GM03348 (cell line): ENCODE measurements around the gene PPT1.
"Not testable (repeated sequence)": the region's sequence is repeated elsewhere in the genome, so short reads cannot be mapped to it uniquely, and the experiment has no call there.

Experiments
- DNase-seq: peaks from one replicate; pipeline ENCODE4 v3.0.0; 2012; ENCODE audit warnings: low spot score

Gene PPT1

DNA sequence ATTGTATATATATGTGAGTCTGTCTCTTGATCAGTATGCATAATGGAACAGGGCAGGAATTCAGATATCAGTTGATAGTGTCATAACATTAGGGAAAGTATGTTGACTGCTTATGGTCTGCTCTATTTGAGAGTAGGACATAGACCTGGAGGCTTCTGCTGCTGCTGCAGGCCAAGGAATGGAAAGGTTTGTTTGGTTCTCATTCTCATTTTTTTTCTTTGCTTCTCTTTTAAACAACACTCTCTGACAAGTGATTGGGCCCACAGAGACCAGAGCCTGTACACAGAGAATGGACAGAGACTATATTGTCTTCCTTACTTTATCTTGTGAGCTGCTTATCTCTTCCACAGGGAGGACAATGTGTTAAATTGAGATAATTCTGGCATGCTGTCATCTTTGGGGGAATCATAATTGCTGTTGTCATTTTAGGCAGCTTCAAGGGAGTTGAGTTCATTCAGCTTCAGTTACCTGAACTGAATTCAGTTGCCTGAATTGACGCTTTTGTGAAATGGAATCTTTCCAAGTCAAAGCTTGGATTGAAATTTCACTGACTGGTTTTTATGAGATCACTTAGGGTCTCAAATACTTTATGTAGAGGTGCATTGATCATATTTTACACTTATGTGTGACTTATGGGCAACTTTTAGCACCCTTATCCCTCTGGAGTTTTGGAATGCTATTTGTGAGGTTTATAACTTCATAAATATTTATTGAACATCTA lies 39.6 kb downstream of the PPT1 start:
- no peak for DNase-seq

DNA sequence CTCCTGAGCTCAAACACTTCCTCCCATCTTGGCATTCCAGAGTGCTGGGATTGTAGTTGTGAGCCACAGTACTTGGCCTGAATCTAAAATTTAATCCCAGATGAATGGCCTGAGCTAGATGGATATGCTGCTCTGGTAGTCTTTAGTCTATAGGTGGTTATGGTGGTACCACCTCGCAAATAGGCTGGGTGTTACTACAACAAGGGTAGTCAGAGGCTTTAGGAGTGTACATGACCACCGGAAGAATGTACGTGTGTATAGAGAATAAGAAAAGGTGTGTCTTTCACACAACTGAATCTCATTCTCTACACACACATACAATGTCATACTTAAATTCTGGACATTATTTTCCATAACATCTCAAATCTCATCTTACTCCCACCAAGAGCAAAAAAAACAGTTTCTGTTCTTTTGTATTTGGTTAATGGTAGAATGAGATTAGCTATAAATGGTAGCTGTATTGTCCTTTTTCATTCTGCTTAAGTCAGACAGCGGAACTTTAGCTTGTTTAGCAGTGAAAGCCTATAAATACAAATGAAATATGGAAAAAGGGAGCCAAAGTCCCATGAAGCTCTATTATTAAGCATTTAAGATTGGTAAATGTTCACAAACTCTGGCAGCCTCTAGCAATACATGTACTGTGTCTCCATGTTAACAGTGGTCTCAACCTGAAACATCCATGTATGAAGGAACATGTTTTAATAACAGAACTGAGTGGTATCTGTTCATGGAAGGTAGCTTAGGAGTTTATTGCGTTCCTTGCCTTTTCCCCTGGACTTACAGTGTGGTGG lies 40.3 kb downstream of the PPT1 start:
- DNase-seq = no peak

DNA sequence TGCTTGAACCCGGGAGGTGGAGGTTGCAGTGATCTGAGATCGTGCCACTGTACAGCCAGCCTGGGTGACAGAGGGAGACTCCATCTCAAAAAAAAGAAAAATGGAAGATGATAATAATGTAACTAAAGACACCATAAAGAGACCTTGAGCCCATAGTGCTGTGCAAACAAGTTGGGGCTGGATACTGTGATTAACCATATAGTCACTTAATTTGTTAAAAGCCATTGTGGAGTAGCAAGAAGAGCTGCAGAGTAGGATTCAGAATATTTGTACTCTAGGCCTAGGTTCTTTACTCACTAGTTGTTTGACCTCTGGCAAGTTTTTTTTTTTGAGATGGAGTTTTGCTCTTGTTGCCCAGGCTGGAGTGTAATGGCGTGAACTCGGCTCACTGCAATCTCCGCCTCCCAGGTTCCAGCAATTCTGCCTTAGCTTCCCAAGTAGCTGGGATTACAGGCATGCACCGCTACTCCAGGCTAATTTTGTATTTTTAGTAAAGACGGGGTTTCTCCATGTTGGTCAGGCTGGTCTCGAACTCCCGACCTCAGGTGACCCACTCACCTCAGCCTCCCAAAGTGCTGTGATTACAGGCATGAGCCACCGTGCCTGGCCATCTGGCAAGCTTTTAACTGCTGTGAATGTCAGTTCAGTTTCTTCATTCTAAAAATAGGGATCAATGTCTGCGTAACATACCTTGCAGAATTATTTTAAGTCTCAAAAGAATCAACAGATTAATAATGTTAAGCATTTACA lies 43.7 kb downstream of the PPT1 start:
- DNase-seq = no peak

DNA sequence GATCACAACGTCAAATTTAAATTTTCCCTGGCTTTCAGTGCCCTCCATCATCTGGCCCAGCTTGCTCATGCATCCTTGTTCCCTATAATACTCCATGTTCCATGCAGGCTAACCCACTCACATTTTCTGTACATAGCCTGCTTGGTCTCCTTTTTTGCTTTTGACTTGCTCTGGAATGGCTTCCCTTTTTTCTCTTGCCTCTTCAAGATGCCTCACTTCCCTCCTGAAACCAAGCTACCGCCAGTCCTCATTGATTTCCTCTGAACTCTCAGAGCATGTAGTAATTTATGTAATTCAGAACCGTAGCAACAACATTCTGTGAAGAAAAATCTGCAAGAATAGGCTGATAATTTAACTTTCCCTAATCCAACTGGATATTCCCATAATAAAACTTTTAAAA lies 46.2 kb downstream of the PPT1 start:
- no peak for DNase-seq

DNA sequence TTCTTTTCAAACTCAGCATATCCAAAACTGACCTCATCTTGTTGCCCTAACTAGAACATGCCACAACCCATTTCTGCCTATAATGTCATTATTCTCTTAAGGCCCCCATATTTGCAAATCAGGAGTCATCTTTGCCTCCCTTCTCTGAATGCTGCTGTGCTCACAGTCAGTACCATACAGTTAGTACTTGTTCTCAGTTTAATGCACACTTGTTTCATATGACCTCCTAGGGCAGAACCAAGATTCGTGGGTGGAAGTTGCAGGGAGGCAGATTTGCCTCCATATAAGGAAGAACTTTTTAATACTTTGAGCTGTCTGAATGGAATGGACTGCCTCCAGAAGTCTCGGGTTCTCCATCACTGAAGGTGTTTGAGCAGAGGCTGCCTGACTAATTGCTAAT lies 47.3 kb downstream of the PPT1 start:
- peak; percentile 35 for DNase-seq

DNA sequence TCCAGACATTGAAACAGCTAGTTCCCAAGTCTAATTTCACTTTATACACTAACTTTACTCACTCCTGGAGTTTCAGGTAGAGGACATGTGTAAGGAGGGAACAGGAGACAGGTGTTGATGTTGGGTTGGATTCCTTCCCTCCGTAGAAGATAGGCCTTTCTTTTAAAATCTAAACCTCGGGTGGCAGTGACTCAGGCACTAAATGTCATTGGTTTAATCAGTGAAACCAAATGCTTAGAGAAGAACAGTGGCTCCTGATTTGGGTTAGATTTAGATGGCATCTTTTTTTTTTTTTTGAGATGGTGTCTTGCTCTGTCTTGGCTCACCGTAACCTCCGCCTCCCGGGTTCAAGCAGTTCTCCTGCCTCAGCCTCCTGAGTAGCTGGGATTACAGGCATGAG lies 49.3 kb downstream of the PPT1 start:
- no peak for DNase-seq

DNA sequence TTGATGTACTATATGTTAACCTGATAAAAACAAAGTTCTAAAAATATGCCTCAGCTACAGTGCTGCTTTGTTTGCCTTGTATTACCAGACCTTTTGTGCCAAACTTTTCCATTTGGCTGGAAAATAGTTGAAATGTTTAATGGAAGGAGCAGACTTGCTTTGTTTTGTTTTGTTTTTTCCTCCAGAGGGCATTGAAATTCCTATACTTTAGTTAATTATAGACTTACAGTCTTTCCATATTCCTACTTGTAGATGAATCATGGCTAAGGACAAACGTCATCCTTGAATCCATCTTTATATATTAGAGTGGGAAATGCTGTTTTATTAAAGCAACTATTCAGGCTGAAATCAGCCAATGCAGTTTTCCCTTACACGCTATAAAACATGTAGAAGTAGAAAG lies 49.8 kb downstream of the PPT1 start:
- no peak for DNase-seq

DNA sequence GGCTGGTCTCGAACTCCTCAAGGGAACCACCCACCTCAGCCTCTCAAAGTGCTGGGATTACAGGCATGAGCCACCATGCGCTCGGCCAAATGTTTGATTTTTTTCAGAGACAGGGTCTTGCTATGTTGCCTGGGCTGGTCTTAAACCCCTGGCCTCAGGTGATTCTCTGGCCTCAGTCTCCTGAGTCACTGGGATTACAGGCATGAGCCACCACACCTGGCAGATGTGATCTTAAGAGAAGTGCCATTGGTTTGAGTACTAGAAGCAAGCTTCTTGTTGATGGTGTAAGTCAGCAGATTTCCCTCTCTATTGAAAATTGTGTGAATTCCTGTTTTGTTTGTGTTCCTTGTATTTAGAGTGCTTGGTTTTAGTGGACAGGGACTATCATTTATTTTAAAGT lies 51.3 kb downstream of the PPT1 start:
- DNase-seq = no peak

DNA sequence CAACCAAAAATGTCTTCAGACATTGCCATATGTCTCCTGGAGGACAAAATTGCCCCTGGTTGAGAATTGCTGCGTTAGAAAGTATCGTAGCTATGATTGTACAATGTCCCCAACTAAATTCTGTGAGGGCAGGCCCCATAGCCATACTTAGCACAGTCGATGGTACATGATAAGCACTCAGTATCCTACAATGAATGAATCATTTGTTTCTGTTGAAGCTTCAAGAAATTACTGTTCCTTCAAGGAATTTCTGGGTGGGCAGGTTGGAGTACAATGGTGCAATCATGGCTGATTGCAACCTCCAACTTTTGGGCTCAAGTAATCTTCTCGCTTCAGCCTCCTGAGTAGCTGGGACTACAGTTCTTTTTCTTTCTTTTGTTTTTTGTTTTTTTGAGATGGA lies 51.9 kb downstream of the PPT1 start:
- no peak for DNase-seq

DNA sequence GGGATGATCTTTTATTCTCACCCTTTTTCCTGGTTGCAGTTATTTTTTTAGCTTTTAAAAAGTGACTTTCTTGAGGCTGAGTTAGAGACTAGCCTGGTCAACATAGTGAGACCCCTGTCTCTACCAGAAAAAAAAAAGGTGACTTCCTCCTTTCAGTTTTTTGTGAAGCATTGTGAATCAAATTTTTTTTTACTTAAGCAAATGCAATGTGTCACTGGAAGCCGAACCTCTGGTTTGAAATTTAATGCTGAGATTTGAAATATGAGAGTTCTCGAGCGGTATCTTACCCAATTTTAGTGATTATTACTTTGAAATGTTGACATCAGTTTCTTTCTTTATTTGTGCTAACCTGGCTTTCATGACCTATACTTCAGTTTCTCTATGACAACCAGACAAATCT lies 52.9 kb downstream of the PPT1 start:
- no peak for DNase-seq

DNA sequence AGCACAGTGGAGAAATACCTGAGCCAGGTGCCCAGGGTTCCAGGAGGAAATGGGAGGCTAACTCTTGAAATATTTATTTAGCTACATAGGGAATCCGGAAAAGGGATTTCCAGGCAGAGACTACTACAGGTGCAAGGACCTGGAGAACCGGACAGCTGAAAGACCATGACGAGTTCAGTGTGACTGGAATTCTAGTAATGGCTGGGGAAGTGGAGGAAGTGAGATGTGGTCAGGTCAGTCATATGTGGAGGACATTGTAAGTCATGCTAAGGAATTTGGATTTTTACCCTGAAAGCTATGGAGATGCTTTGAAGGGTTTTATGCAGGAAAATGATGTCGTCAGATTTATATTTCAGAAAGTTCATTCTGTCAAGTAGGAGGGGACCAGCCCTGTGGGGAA lies 54.7 kb downstream of the PPT1 start:
- no peak for DNase-seq

DNA sequence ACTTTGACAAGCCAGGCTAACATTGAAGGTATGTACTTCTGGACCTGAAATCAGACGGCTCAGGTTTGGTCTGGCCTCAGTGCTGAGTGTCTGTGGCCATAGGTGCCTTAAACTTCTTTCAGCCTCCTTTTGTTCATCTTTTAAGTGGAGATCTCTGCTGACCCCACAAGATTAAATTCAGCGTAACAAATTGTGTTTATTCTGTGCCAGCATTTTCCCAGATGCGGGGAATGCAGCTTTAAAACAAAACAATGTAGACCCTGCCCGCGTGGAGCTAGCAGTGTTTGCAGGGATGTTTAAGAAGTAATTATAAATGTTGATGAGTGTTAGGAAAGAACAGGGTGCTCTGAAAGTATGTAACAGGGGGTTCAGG lies 55.6 kb downstream of the PPT1 start:
- no peak for DNase-seq

DNA sequence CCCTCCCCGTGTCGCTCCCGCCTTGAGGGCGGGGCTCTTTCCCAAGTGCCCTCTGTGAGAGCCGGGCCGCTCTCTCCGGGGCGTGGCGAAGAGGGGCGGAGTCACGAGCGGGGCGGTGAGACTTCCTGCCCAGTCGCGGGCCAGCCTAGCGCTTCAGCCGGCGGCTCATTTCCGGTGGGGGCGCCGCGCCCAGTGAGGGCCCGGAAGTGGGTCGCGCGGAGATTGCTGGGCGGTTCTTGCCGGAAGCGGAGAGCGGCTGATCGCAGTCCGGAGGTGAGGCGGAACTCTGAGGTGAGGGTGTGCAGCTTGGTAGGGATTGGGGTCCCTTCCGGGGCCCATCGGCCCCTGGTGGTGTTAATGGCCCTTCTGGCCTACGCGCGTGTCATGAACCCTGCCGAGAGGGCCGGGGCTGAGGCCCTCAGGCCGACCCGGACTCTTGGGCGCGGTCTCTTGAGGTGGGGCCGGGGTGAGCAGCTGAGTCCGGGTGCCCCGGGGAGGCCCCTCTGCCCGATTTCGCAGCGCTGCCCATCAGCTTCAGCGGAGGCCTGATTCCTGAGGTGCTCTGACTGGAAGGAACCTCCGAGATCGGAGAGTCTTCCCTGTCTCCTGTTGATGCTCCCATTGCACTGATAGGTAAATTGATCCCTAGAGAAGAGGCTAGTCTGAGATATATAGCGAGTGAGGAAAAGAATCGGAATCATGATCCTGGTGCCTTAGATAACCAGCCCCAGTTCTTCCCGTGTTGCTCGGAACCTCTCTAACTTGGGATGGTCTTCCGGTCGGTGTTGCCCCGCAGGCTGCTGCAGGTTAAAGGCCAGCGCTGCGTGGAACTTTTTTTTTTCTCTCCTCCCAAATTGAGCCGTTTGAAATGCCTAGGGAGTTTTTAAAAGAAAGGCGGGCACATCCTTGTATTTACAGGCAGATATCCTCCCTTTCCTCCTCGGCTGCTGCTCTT lies 56.3 kb downstream of the PPT1 start, which contains the start of gene CAP1:
Gene CAP1, plus strand, starts transcription at position 219 of the 955 bp plus-strand sequence. CDS start 18,618 bp downstream, outside the sequence.
- peak; percentile 99 for DNase-seq

DNA sequence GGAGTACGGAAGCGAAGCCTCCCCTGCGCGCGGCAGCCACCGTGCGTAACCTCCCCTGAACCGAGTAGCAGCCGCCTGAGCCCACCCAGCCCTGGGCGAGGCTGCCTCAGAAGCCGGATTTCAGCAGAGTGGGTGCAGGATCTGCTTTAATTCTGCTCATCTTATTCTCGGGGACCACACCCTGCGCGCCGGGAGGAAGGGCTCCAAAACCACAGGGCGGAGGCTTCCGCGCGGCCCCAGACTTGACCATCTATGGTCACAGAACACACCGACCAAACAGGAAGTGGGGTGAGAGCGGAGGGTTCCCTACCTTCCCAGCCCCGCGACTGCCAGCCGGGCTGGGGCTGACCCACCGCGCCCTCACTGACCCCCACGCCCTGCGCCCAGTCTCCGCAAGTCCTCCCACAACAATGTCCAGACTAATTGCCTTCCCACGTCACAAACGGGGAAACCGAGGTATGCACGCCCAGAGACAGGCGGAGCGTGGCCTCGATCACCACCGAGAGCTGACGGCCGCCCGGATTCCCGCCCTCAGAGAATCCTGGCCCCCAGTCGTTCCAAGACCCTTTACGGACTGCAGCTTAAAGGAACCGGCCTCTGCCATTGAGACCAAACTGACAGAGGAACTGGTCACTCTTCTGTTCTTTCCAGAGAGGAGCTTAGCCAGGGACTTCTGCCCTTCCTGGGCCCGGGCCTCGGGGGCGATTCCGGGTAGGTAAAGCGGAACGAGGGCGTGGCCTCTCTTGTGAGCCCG lies 57.1 kb downstream of the PPT1 start:
- peak; percentile 91 for DNase-seq

DNA sequence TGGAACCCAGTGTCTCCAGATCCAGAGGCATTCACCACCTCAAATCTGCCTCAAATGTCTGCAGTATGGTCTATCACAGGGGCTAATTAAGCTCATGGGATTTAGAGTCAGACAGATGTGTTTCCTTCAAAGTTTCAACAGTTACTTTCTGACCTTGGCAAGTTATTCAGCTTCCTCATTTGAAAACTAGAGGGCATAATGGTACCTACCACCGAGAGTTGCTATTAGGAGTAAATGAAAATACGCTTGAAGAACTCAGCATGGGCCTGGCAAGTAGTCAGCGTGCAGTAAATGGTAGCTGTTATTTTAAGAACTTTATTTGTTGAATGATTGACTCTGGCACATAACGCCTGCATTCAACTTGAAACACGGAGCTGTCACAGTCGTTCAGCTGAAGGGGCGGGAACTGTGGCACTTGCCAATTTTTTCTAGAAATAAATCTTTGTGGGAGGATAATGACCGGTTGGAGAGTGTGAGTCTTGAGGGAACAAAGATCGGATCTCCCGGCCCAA lies 57.8 kb downstream of the PPT1 start:
- peak; percentile 16 for DNase-seq

DNA sequence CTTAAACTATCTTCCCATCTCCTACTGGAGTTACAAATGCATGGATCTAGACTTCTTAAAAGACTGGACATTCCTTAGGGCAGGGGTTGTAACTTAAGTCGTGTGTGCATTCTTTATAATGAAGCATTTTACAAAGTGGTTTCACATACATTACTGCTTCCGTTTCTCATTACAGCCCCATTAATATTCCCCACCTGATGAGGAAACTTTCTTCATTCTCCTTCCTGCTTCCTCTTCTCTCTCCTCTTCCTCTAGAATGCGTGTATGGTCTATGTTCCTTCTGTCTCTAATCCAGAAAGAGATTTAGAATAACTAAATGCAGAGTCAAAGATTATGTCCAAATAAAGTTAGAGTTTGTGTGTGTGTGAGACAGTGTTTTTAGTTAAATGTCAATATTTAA lies 58.4 kb downstream of the PPT1 start:
- DNase-seq = no peak

DNA sequence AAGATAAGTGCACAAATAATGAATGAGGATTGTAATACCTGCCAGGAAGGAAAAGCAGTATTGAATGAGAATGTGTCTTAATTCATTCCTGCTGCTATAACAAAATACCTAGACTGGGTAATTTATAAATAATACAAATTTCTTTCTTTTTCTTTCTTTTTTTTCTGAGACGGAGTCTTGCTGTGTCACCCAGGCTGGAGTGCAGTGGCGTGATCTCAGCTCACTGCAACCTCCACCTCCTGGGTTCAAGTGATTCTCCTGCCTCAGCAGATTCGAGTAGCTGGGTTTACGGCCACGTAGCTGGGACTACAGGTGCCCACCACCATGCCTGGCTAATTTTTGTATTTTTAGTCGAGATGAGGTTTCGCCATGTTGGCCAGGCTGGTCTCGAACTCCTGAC lies 59.8 kb downstream of the PPT1 start:
- DNase-seq = not testable (repeated sequence)

DNA sequence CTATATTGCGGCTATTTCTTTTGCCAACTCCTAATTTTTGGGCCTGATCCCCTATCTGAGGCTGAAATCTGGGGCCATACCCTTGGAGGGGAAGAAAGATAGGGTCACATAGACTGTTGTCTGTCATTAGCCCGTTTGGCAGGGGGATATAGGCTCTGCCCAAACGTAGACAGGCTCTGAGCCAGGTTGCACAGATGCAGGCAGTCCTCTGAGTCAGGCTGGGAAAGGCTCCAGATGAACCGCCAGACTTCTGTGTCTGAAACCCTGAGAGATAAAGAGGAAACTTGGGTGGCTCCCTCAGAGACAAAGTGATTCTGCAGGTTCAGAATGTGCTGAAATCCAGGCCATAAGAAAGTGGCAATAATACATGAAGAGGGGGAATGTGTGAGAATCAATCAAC lies 60.5 kb downstream of the PPT1 start:
- DNase-seq = peak; percentile 78

DNA sequence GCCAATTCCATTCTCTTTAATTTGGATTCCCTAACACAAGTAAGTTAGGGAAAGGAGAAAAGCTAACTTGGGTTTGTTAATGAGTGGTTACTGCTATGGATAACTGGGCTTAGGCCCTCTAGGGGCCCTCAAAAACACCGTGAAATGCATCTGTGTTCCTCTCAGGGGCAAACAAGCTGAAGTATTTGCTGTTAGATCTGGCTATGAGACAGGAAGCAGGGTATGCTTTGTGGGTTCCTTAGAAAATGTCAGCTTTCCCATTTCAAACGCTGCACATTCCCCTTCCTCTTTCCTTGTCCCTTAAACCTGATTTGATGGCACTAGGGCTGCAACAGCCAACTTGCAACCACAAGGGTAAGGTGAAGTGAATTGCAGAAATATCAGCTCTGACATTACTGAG lies 62.2 kb downstream of the PPT1 start:
- no peak for DNase-seq

DNA sequence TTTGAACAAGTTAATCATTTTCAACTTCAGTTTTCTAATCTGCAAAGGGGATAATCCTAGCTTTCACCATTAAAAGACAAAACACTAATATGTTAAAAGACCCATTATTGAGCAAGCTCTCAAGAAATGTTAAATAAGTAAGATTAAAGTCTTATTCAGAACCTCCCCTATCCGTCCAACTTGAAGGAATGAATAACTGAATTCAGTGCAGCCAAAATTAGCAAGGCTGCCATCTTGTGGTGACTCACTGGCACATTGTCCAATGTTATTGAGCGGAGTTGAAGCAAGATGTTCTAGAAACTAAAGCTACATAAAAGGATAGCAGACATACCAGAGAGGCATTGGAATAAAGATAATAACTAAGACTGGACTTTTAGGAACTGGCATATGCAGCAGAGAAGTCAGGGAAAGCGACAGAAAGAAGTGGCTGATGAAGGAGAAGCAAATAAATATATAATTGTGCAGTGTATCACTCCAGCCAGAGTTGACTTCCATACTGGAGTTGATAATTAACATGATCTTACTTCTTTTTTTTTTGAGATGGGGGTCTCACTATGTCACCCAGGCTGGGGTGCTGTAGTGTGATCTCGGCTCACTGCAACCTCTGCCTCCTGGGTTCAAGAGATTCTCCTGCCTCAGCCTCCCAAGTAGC lies 64.7 kb downstream of the PPT1 start:
- DNase-seq = peak; percentile 74
